GM23338 (cell line): ENCODE results near the gene NTRK3. TPM values are rescaled to one million over a fixed set of nuclear protein-coding genes. Genes with fewer than 3 reads are reported as not detected.

Experiments
- ATAC-seq: fragments of 200-7000 bp; cut with Tn5 transposase; 3 replicates; pipeline ENCODE4 v1.9.1; 2020
- DNase-seq: peaks from one replicate; pipeline ENCODE4 v3.0.0-alpha.2; 2015; ENCODE audit warnings: low spot score
- H2AFZ ChIP-seq: fragments of 200-600 bp; sonication (generic); 2 replicates; pipeline ENCODE4 v1.8.0; 2016; ENCODE audit warnings: antibody characterized with exemption, mild to moderate bottlenecking, moderate library complexity
- H3F3A ChIP-seq: fragments of 200-600 bp; sonication (generic); replicated peaks from 2 replicates; pipeline ENCODE4 v1.8.0; 2017; ENCODE audit warnings: antibody characterized with exemption, mixed run types, low read depth
- H3K27ac ChIP-seq: fragments of 200-600 bp; sonication (generic); 2 replicates; pipeline ENCODE4 v1.6.1; 2016; ENCODE audit warnings: low read depth
- H3K27me3 ChIP-seq: fragments of 200-600 bp; sonication (generic); 2 replicates; pipeline ENCODE4 v1.8.0; 2016; ENCODE audit warnings: mild to moderate bottlenecking, mixed run types, moderate library complexity; ENCODE audit not compliant: insufficient read depth
- H3K36me3 ChIP-seq: fragments of 200-600 bp; sonication (generic); 2 replicates; pipeline ENCODE4 v1.8.0; 2016; ENCODE audit warnings: mild to moderate bottlenecking; ENCODE audit not compliant: insufficient read depth
- H3K4me1 ChIP-seq: fragments of 200-600 bp; sonication (generic); 2 replicates; pipeline ENCODE4 v1.8.0; 2016; ENCODE audit warnings: mild to moderate bottlenecking, moderate library complexity; ENCODE audit not compliant: insufficient read depth
- H3K4me2 ChIP-seq: fragments of 200-600 bp; sonication (generic); 2 replicates; pipeline ENCODE4 v1.7.1; 2017; ENCODE audit warnings: mixed run types
- H3K4me3 ChIP-seq: fragments of 200-600 bp; sonication (generic); 2 replicates; pipeline ENCODE4 v1.6.1; 2016; ENCODE audit warnings: mixed run types
- H3K79me2 ChIP-seq: fragments of 200-600 bp; sonication (generic); replicated peaks from 2 replicates; pipeline ENCODE4 v1.8.0; 2017; ENCODE audit warnings: mild to moderate bottlenecking; ENCODE audit not compliant: insufficient read depth
- H3K9me2 ChIP-seq: fragments of 200-600 bp; sonication (generic); 2 replicates; pipeline ENCODE4 v1.8.0; 2017; ENCODE audit not compliant: insufficient read depth
- H4K20me1 ChIP-seq: fragments of 200-600 bp; sonication (generic); replicated peaks from 2 replicates; pipeline ENCODE4 v1.8.0; 2017; ENCODE audit warnings: mild to moderate bottlenecking; ENCODE audit not compliant: insufficient read depth
- H3K27ac Mint-ChIP-seq: 2 replicates; pipeline ENCODE4 v1.8.0; 2020; ENCODE audit warnings: inconsistent platforms, mild to moderate bottlenecking, moderate library complexity, mixed read lengths
- H3K27me3 Mint-ChIP-seq: 3 replicates; pipeline ENCODE4 v1.8.0; 2022; ENCODE audit warnings: low read depth, mild to moderate bottlenecking, moderate library complexity, mixed read lengths, inconsistent platforms; ENCODE audit not compliant: insufficient read depth, poor library complexity
- H3K36me3 Mint-ChIP-seq: 3 replicates; pipeline ENCODE4 v1.8.0; 2021; ENCODE audit warnings: low read depth, mild to moderate bottlenecking, inconsistent platforms, moderate library complexity, mixed read lengths
- H3K4me1 Mint-ChIP-seq: 3 replicates; pipeline ENCODE4 v1.8.0; 2020; ENCODE audit warnings: mild to moderate bottlenecking, inconsistent platforms, mixed read lengths
- H3K4me3 Mint-ChIP-seq: 3 replicates; pipeline ENCODE4 v1.8.0; 2021; ENCODE audit warnings: moderate library complexity, mild to moderate bottlenecking, inconsistent platforms, mixed read lengths
- H3K9me3 Mint-ChIP-seq: 3 replicates; pipeline ENCODE4 v1.8.0; 2020; ENCODE audit warnings: moderate library complexity, mild to moderate bottlenecking, inconsistent platforms, mixed read lengths
- CTCF ChIP-seq, 2 experiments: fragments of 200-600 bp in 1 of 2; sonication (generic) in 1 of 2; conservative IDR thresholded peaks; 2 replicates each; pipeline versions ENCODE4 v1.5.1 to v1.6.1; 2016 to 2017; ENCODE audit warnings: antibody characterized with exemption in 2 of 2, low read depth in 2 of 2, mild to moderate bottlenecking in 2 of 2, moderate library complexity in 1 of 2
- JUNB ChIP-seq: IDR thresholded peaks from one replicate; pipeline ENCODE4 v1.6.1; 2016; ENCODE audit warnings: antibody characterized with exemption; ENCODE audit not compliant: unreplicated experiment
- NANOG ChIP-seq: IDR thresholded peaks from 2 replicates; pipeline ENCODE4 v1.6.1; 2016; ENCODE audit warnings: antibody characterized with exemption, borderline replicate concordance
- POLR2AphosphoS5 ChIP-seq: IDR thresholded peaks from 2 replicates; pipeline ENCODE4 v1.6.1; 2016; ENCODE audit warnings: antibody characterized with exemption, low read depth
- STAT1 ChIP-seq: IDR thresholded peaks from one replicate; pipeline ENCODE4 v1.6.1; 2016; ENCODE audit warnings: antibody characterized with exemption; ENCODE audit not compliant: unreplicated experiment
- ZNF462 ChIP-seq: fragments of 250-450 bp; sonication (Bioruptor Pico); IDR thresholded peaks from 2 replicates; pipeline ENCODE4 v1.5.0; 2020; ENCODE audit warnings: mild to moderate bottlenecking, moderate library complexity
- polyA plus RNA-seq: library from polyadenylated mRNA; unstranded; fragments of >200 nt; fragmentation: Nextera tagmentation; extraction: Ambion mirVana; gene quantifications from 2 replicates; pipeline ENCODE4 v1.2.1, GENCODE V29; 2016
- total RNA-seq: library from RNA; depleted of rRNA; stranded (reverse); fragments of >200 nt; shearing (Covaris generic); gene quantifications from 2 replicates; pipeline ENCODE4 v1.2.3, GENCODE V29; 2014

Gene NTRK3
- total and polyA plus RNA-seq, 2 experiments from 2014 or later: 3.1 to 5.3 TPM

GRCh38 chr15:88015228-88015860 lies 241.2 kb downstream of the NTRK3 start (continued):
- TF ChIP-seq ZNF462 (CRISPR knock-in tag): no peak
- TF ChIP-seq NANOG: no peak
- TF ChIP-seq CTCF (conservative IDR thresholded peaks at IDR 0.05; ENCODE audit: low read depth in 2 of 2): no peak

GRCh38 chr15:88014454-88015160 lies 241.9 kb downstream of the NTRK3 start:
- no peaks in the 10 kb centered on the region for H3K36me3 ChIP-seq
- Mint-ChIP-seq H3K4me3 (no peak overlapping the region), H3K4me1 (peaks cover 33% of the 10 kb centered on the region), H3K27ac (no peak overlapping the region), H3K9me3 (no peaks in the 10 kb centered on the region), H3K27me3 (no peaks in the 10 kb centered on the region), H3K36me3 (no peaks in the 10 kb centered on the region)
- H3K79me2 ChIP-seq: no peaks in the 10 kb centered on the region
- no peaks in the 10 kb centered on the region for H3K27me3 ChIP-seq
- no peaks in the 10 kb centered on the region for H4K20me1 ChIP-seq
- 0 out of 2 replicates have a peak, but pooled peaks cover 7% of the 10 kb centered on the region for H3K9me2 ChIP-seq
- H3K4me1 ChIP-seq: peaks cover 17% of the 10 kb centered on the region
- ATAC-seq (no peak), DNase-seq (no peak)
- H3K4me2 ChIP-seq: no peak overlapping the region
- no peak overlapping the region for H2AFZ ChIP-seq
- H3K27ac ChIP-seq: no peak overlapping the region
- no peaks in the 10 kb centered on the region for H3F3A ChIP-seq
- no peak overlapping the region for H3K4me3 ChIP-seq
- no peak for TF ChIP-seq STAT1
- no peak for TF ChIP-seq POLR2AphosphoS5
- no peak for TF ChIP-seq CTCF (conservative IDR thresholded peaks at IDR 0.05; ENCODE audit: low read depth in 2 of 2)
- TF ChIP-seq JUNB: no peak
